Measurements from ENCODE around the gene RAB7B. TPM values are rescaled to one million over a fixed set of nuclear protein-coding genes. Genes with fewer than 3 reads are reported as not detected.

RAB7B gene
- total and polyA plus RNA-seq, 2 of the 4 experiments (the other 2 are of a cell fraction), result 9.1 to 14.7 TPM

GRCh38 chr1:205949753-205950152 lies 53.4 kb downstream of the RAB7B start:
- no peak overlapping the region for H3K27ac ChIP-seq (ENCODE audit: insufficient read depth, low read length)
- WGBS, 2 experiments (ENCODE audit: extremely low coverage in 2 of 2, insufficient read length in 1 of 2), result no CpG with 5 or more reads among the region's 1 CpG
- CTCF ChIA-PET, result interaction anchor here (1.1 kb wide), 1 partner anchor 28 kb away, joined by 4 read pairs; no protein-coding TSS in a partner anchor
- no peak overlapping the region for H2AK9ac ChIP-seq (replicated peaks; ENCODE audit: low read depth, low read length, poor library complexity)
- DNase-seq (no peak), ATAC-seq (ENCODE audit: low read depth) (no peak)
- H3K9me1 ChIP-seq (ENCODE audit: insufficient read depth, low read length), result peaks cover 3% of the 10 kb centered on the region; the same call in 1 of the 2 replicates
- dilution Hi-C loops (cut with HindIII; ENCODE audit: low sequenced_read_pairs, unreplicated experiment) (no loop called here), in situ Hi-C loops (cut with MboI; ENCODE audit: low sequenced_read_pairs) (no loop called here), intact Hi-C loops (cut with micrococcal nuclease) (no loop called here)
- H3K9me3 ChIP-seq (ENCODE audit: control insufficient read depth, insufficient read depth, low read length), result no peaks in the 10 kb centered on the region
- no peak overlapping the region for H2BK15ac ChIP-seq (ENCODE audit: low read depth, low read length)
- no peak overlapping the region for H4K91ac ChIP-seq (ENCODE audit: insufficient read depth, low read depth, low read length)
- no peak overlapping the region for H3K23ac ChIP-seq (ENCODE audit: low read depth, low read length)
- BruUV-seq (replicated peaks), result no TSS peak
- no peak overlapping the region for H3K14ac ChIP-seq (replicated peaks; ENCODE audit: low read depth, low read length)
- H3K79me1 ChIP-seq (ENCODE audit: low read depth in 1 of 2, low read length in 2 of 2), result no peaks in the 10 kb centered on the region
- no peak overlapping the region for H2AFZ ChIP-seq (replicated peaks; ENCODE audit: low read length, poor library complexity)
- no peak overlapping the region for H3K18ac ChIP-seq (ENCODE audit: low read depth, low read length)
- no peak overlapping the region for H2BK20ac ChIP-seq (ENCODE audit: low read depth, low read length)
- no peak overlapping the region for H4K5ac ChIP-seq (ENCODE audit: low read depth, low read length)
- H3K56ac ChIP-seq (ENCODE audit: extremely low read depth, insufficient read depth, low read length), result no peak overlapping the region
- no peaks in the 10 kb centered on the region for H3K4me1 ChIP-seq (ENCODE audit: control insufficient read depth, insufficient read depth, low read length)
- TF ChIP-seq RCOR1 (IDR thresholded peaks at IDR 0.05; ENCODE audit: insufficient replicate concordance, low read length) (no peak), BHLHE40 (IDR thresholded peaks at IDR 0.05; ENCODE audit: low read depth, low read length) (no peak), RAD21 (IDR thresholded peaks at IDR 0.05; ENCODE audit: low read length) (no peak)
- H2BK120ac ChIP-seq (ENCODE audit: low read depth, low read length), result no peak overlapping the region
- H3K27me3 ChIP-seq (ENCODE audit: control insufficient read depth, insufficient read depth, low read length), result peaks cover 59% of the 10 kb centered on the region
- H3K4ac ChIP-seq (ENCODE audit: low read depth, low read length), result no peak overlapping the region
- no peak overlapping the region for H3K4me3 ChIP-seq (ENCODE audit: insufficient read depth, low read depth, low read length)
- POLR2A ChIA-PET (ENCODE audit: unreplicated experiment), result no interaction called here
- H3K4me2 ChIP-seq (ENCODE audit: low read depth, low read length), result no peak overlapping the region
- no peak overlapping the region for H2BK5ac ChIP-seq (ENCODE audit: low read depth, low read length, poor library complexity, severe bottlenecking)
- no peaks in the 10 kb centered on the region for H4K20me1 ChIP-seq (ENCODE audit: insufficient read depth, low read length)
- H4K8ac ChIP-seq (ENCODE audit: low read depth in 2 of 2, low read length in 2 of 2), result no peak overlapping the region
- H3K9ac ChIP-seq (ENCODE audit: low read depth, low read length), result no peak overlapping the region
- no peaks in the 10 kb centered on the region for H3K36me3 ChIP-seq (ENCODE audit: control insufficient read depth, insufficient read depth, low read length)
- H2AK5ac ChIP-seq (ENCODE audit: low read depth, low read length), result no peak overlapping the region; the same call in 1 of the 2 replicates

All from IMR-90 (cell line).